Measurements from ENCODE around the gene HDAC9. TPM values are rescaled to one million over a fixed set of nuclear protein-coding genes. Genes with fewer than 3 reads are reported as not detected.

HDAC9 gene
- total RNA-seq, 1 donor from 2014 or later = 27.6 TPM

DNA sequence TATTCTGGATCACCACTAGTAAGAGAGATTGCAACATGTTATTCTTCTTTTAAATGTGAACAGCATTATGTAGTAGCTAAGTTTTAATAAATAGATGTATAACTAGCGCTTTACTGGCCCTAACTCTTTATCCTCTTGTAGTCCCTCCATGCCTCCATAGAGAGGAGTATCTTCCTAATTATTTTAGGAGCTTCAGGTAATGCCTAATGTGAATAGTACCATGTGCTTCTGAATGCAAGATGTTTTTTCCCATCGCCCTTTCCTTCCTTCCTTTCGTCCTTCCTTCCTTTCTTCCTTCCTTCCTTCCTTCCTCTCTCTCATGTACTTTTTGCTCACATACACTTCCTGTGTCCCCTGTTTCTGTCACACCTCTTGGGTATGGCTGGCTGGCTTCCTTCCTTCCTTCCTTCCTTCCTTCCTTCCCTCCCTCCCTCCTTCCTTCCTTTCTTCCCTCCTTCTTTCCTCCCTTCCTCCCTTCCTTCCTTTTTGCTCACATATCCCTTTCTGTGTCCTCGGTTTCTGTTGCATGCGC is 290.7 kb downstream of the HDAC9 start:
- H4K20me1 ChIP-seq (ENCODE audit: insufficient read depth, low read length) = no peaks in the 10 kb centered on the region
- H3K9ac ChIP-seq (ENCODE audit: low read length) = no peak overlapping the region
- no peaks in the 10 kb centered on the region for H3K36me3 ChIP-seq (ENCODE audit: insufficient read depth, low read length)
- Mint-ChIP-seq H3K4me1 (ENCODE audit: low read depth, unreplicated experiment) (peaks cover 7% of the 10 kb centered on the region), H3K36me3 (ENCODE audit: low read depth, unreplicated experiment) (no peaks in the 10 kb centered on the region), H3K27ac (ENCODE audit: unreplicated experiment) (no peak overlapping the region), H3K27me3 (ENCODE audit: low read depth, unreplicated experiment) (no peaks in the 10 kb centered on the region), H3K4me3 (ENCODE audit: unreplicated experiment) (no peak overlapping the region), H3K9me3 (ENCODE audit: unreplicated experiment) (peaks cover 2% of the 10 kb centered on the region)
- H2AFZ ChIP-seq (ENCODE audit: low read depth, low read length) = no peak overlapping the region
- no peaks in the 10 kb centered on the region for H3K79me2 ChIP-seq (ENCODE audit: insufficient read depth, low read length)
- FAIRE-seq (no peak), DNase-seq (ENCODE audit: low read depth) (no peak)
- H3K4me3 ChIP-seq (ENCODE audit: insufficient read depth, low read depth, low read length) = no peak overlapping the region
- TF ChIP-seq, protein P1, sequence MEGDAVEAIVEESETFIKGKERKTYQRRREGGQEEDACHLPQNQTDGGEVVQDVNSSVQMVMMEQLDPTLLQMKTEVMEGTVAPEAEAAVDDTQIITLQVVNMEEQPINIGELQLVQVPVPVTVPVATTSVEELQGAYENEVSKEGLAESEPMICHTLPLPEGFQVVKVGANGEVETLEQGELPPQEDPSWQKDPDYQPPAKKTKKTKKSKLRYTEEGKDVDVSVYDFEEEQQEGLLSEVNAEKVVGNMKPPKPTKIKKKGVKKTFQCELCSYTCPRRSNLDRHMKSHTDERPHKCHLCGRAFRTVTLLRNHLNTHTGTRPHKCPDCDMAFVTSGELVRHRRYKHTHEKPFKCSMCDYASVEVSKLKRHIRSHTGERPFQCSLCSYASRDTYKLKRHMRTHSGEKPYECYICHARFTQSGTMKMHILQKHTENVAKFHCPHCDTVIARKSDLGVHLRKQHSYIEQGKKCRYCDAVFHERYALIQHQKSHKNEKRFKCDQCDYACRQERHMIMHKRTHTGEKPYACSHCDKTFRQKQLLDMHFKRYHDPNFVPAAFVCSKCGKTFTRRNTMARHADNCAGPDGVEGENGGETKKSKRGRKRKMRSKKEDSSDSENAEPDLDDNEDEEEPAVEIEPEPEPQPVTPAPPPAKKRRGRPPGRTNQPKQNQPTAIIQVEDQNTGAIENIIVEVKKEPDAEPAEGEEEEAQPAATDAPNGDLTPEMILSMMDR (IDR thresholded peaks at IDR 0.05; ENCODE audit: insufficient read depth, low read depth, low read length) = no peak
- TF ChIP-seq EZH2 (IDR thresholded peaks at IDR 0.05; ENCODE audit: insufficient read depth, low read length) = no peak
- H3K27me3 ChIP-seq (ENCODE audit: insufficient read depth, low read length) = no peaks in the 10 kb centered on the region
- H3K27ac ChIP-seq (ENCODE audit: low read depth, low read length) = no peak overlapping the region
- no peaks in the 10 kb centered on the region for H3K4me1 ChIP-seq (ENCODE audit: insufficient read depth, low read length)
- no peak overlapping the region for H3K4me2 ChIP-seq (ENCODE audit: low read length)
- no peaks in the 10 kb centered on the region for H3K9me3 ChIP-seq (ENCODE audit: insufficient read depth, low read depth, low read length)

DNA sequence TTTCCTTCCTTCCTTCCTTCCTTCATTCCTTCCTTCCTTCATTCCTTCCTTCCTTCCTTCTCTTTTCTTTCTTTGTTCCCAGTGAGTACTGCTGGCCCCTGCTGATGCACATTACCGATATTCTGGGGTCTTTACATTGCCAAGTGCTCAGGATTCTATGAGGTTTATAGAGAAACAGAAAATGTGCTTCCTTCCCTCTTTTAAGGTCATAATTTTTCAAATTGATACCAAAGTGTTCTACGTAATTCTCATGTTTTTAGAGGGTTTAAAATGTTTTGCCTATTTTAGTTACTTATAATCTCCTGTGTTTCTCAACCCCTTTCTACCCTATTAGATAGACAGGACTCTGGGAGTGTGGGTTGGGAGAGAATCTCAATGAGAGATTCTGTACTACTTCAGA is 291.2 kb downstream of the HDAC9 start:
- no peak overlapping the region for H3K27ac ChIP-seq (ENCODE audit: low read depth, low read length)
- H3K9ac ChIP-seq (ENCODE audit: low read length) = no peak overlapping the region
- H3K9me3 Mint-ChIP-seq (ENCODE audit: unreplicated experiment) = peaks cover 2% of the 10 kb centered on the region
- no peaks in the 10 kb centered on the region for H3K4me1 ChIP-seq (ENCODE audit: insufficient read depth, low read length)
- no peaks in the 10 kb centered on the region for H3K27me3 Mint-ChIP-seq (ENCODE audit: low read depth, unreplicated experiment)
- no peak for FAIRE-seq
- H3K9me3 ChIP-seq (ENCODE audit: insufficient read depth, low read depth, low read length) = no peaks in the 10 kb centered on the region
- H3K27me3 ChIP-seq (ENCODE audit: insufficient read depth, low read length) = no peaks in the 10 kb centered on the region
- no peaks in the 10 kb centered on the region for H4K20me1 ChIP-seq (ENCODE audit: insufficient read depth, low read length)
- no peak overlapping the region for H3K4me3 Mint-ChIP-seq (ENCODE audit: unreplicated experiment)
- TF ChIP-seq, protein P1 (IDR thresholded peaks at IDR 0.05; ENCODE audit: insufficient read depth, low read depth, low read length) = no peak
- no peak for TF ChIP-seq EZH2 (IDR thresholded peaks at IDR 0.05; ENCODE audit: insufficient read depth, low read length)
- H3K36me3 Mint-ChIP-seq (ENCODE audit: low read depth, unreplicated experiment) = no peaks in the 10 kb centered on the region
- no peak overlapping the region for H2AFZ ChIP-seq (ENCODE audit: low read depth, low read length)
- H3K79me2 ChIP-seq (ENCODE audit: insufficient read depth, low read length) = no peaks in the 10 kb centered on the region
- H3K4me2 ChIP-seq (ENCODE audit: low read length) = no peak overlapping the region
- no peak for DNase-seq (ENCODE audit: low read depth)
- H3K36me3 ChIP-seq (ENCODE audit: insufficient read depth, low read length) = no peaks in the 10 kb centered on the region
- no peak overlapping the region for H3K27ac Mint-ChIP-seq (ENCODE audit: unreplicated experiment)
- peaks cover 7% of the 10 kb centered on the region for H3K4me1 Mint-ChIP-seq (ENCODE audit: low read depth, unreplicated experiment)
- no peak overlapping the region for H3K4me3 ChIP-seq (ENCODE audit: insufficient read depth, low read depth, low read length)

- no peak overlapping the region for H3K27ac ChIP-seq (ENCODE audit: low read depth, low read length)
- FAIRE-seq = no peak
- no peaks in the 10 kb centered on the region for H4K20me1 ChIP-seq (ENCODE audit: insufficient read depth, low read length)
- H3K79me2 ChIP-seq (ENCODE audit: insufficient read depth, low read length) = no peaks in the 10 kb centered on the region
- no peaks in the 10 kb centered on the region for H3K9me3 ChIP-seq (ENCODE audit: insufficient read depth, low read depth, low read length)
- no peaks in the 10 kb centered on the region for H3K36me3 ChIP-seq (ENCODE audit: insufficient read depth, low read length)
- H3K27me3 ChIP-seq (ENCODE audit: insufficient read depth, low read length) = no peaks in the 10 kb centered on the region
- Mint-ChIP-seq H3K36me3 (ENCODE audit: low read depth, unreplicated experiment) (no peaks in the 10 kb centered on the region), H3K9me3 (ENCODE audit: unreplicated experiment) (peaks cover 2% of the 10 kb centered on the region), H3K4me1 (ENCODE audit: low read depth, unreplicated experiment) (peaks cover 4% of the 10 kb centered on the region), H3K27me3 (ENCODE audit: low read depth, unreplicated experiment) (no peaks in the 10 kb centered on the region), H3K27ac (ENCODE audit: unreplicated experiment) (no peak overlapping the region), H3K4me3 (ENCODE audit: unreplicated experiment) (no peak overlapping the region)
- H3K4me3 ChIP-seq (ENCODE audit: insufficient read depth, low read depth, low read length) = no peak overlapping the region
- no peak overlapping the region for H3K9ac ChIP-seq (ENCODE audit: low read length)
- H3K4me2 ChIP-seq (ENCODE audit: low read length) = no peak overlapping the region
- no peak for DNase-seq (ENCODE audit: low read depth)
- no peak for TF ChIP-seq EZH2 (IDR thresholded peaks at IDR 0.05; ENCODE audit: insufficient read depth, low read length)
- TF ChIP-seq, protein P1 (IDR thresholded peaks at IDR 0.05; ENCODE audit: insufficient read depth, low read depth, low read length) = no peak
- peaks cover 4% of the 10 kb centered on the region for H3K4me1 ChIP-seq (ENCODE audit: insufficient read depth, low read length)
- no peak overlapping the region for H2AFZ ChIP-seq (ENCODE audit: low read depth, low read length)
Measured at GRCh38 chr7:18788026-18788425, 292.5 kb downstream of the HDAC9 start.

All from astrocyte (in vitro differentiated cells and primary cell).